ENCODE data around the gene MOV10.

DNA sequence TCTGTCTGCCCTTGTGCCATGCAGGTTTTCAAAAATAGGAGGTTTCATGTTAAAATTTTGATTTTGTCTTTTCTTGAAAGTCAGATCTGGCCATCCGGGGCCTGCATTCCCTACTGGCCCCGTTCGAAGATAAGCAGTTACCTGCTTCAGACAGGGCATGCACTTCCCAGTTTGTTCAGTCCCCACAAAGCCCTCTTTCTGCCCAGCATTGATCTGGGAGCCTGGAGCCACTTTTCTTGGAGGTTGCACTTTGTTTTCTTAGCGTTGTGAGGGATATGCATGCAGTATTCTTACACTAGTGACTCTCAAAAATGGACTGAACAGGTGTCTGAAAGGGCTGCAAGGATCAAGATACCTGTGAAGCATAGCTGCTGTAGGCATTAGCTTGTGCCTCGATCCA lies 11.5 kb downstream of the MOV10 start:
- TF ChIP-seq, protein P1, sequence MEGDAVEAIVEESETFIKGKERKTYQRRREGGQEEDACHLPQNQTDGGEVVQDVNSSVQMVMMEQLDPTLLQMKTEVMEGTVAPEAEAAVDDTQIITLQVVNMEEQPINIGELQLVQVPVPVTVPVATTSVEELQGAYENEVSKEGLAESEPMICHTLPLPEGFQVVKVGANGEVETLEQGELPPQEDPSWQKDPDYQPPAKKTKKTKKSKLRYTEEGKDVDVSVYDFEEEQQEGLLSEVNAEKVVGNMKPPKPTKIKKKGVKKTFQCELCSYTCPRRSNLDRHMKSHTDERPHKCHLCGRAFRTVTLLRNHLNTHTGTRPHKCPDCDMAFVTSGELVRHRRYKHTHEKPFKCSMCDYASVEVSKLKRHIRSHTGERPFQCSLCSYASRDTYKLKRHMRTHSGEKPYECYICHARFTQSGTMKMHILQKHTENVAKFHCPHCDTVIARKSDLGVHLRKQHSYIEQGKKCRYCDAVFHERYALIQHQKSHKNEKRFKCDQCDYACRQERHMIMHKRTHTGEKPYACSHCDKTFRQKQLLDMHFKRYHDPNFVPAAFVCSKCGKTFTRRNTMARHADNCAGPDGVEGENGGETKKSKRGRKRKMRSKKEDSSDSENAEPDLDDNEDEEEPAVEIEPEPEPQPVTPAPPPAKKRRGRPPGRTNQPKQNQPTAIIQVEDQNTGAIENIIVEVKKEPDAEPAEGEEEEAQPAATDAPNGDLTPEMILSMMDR (IDR thresholded peaks at IDR 0.05), result no peak
- TF ChIP-seq POLR2A (IDR thresholded peaks at IDR 0.05; ENCODE audit: low read depth), result no peak
